GM12864 (cell line): ENCODE results near the gene LIN28A.

Source experiments
- DNase-seq: peaks from one replicate; pipeline ENCODE4 v3.0.0-alpha.2; 2011; ENCODE audit warnings: low read depth
- H3K4me3 ChIP-seq: 2 replicates; pipeline ENCODE4 v1.5.1; 2011; ENCODE audit warnings: mild to moderate bottlenecking, low read depth, low read length, control low read depth
- TF ChIP-seq, protein P1 (sequence below): IDR thresholded peaks from 2 replicates; pipeline ENCODE4 v1.5.1; 2011; ENCODE audit warnings: low read depth, mild to moderate bottlenecking, moderate library complexity, low read length, control low read depth, inconsistent platforms; ENCODE audit errors: missing control alignments

Gene LIN28A

DNA sequence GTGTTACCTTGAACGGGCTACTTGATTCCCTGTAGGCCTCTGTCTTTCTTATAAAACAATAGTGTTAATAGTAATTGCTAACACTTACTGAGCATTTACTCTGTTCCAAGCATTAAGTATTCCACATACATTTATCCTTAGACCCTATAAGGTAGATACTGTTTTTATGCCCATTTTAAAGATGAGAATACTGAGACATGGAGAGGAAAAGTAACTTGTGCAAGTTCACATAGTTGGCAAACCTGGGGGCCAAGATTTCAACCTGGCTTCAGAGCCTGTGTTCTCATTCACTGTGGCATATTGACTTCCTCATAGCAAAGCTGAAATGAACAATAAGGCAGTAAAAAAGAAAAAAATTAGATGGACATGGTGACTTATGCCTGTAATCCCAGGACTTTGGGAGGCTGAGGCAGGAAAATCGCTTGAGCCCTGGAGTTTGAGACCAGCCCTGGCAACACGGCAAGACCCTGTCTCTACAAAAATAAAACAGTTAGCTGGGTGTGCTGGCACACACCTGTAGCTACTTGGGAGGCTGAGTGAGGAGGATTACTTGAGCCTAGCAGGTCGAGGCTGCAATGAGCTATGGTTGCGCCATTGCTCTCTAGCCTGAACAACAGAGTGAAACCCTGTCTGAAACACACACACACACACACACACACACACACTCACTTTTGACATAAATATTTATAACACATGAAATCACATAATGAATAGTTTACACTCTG is 42.0 kb downstream of the LIN28A start:
- DNase-seq, result no peak
- TF ChIP-seq, protein P1, sequence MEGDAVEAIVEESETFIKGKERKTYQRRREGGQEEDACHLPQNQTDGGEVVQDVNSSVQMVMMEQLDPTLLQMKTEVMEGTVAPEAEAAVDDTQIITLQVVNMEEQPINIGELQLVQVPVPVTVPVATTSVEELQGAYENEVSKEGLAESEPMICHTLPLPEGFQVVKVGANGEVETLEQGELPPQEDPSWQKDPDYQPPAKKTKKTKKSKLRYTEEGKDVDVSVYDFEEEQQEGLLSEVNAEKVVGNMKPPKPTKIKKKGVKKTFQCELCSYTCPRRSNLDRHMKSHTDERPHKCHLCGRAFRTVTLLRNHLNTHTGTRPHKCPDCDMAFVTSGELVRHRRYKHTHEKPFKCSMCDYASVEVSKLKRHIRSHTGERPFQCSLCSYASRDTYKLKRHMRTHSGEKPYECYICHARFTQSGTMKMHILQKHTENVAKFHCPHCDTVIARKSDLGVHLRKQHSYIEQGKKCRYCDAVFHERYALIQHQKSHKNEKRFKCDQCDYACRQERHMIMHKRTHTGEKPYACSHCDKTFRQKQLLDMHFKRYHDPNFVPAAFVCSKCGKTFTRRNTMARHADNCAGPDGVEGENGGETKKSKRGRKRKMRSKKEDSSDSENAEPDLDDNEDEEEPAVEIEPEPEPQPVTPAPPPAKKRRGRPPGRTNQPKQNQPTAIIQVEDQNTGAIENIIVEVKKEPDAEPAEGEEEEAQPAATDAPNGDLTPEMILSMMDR, result no peak
- no peak overlapping the region for H3K4me3 ChIP-seq

DNA sequence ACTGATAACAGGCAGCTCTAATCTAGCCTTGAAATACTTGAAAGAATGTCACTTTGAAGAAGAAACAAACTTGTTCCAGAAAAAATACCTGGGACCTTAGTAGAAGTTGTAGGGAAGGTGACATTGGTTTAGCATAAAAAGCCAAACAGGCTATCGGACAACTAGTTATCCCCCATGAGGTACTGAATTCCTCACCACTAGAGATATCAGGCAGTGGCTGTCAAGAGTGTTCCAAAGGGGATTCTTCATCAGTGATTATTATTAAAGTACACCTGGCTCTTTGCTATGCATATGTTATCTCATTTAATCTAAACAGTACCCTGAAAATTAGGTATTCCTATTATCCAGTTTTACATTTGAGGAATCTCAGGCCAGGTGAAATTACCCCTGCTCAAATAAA is 48.5 kb downstream of the LIN28A start:
- DNase-seq, result no peak
- H3K4me3 ChIP-seq, result no peak overlapping the region
- TF ChIP-seq, protein P1, result no peak

DNA sequence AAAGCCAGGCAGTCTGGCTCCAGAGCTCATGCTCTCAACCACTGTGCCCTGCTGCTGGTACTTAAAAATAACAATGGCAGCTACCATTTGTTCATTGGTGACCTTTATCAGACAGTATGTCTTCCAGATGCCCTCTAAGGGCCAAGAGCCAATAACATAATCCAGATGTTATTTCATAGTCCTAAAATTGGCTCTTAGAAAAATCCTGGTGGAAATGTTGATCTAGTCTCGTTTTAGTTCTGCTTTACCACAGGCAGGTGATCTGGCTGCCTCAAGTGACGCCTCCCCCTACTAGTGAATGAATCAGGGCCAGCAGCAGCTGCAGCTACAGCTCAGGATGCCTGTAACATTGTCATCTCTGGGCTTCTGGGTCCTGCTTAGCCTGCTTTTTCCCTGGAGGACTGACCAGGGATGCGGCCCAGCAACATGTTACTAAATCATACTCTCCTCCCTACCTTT is 49.0 kb downstream of the LIN28A start:
- DNase-seq, result no peak
- TF ChIP-seq, protein P1, result no peak
- H3K4me3 ChIP-seq, result no peak overlapping the region

DNA sequence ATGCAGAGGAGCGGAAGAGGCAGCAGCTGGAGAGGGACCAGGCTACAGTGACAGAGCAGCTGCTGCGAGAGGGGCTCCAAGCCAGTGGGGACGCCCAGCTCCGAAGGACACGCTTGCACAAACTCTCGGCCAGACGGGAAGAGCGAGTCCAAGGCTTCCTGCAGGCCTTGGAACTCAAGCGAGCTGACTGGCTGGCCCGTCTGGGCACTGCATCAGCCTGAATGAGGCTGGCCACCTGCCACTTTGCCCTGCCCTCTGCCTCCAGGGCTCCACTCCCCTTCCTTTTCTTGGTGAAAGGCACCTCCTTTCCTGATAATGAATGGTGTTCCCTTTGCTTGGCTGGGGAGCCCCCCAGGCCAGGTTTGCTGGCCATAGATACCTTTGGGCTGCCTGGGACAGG is 58.3 kb downstream of the LIN28A start:
- DNase-seq, result no peak
- H3K4me3 ChIP-seq, result no peak overlapping the region
- TF ChIP-seq, protein P1, result no peak

DNA sequence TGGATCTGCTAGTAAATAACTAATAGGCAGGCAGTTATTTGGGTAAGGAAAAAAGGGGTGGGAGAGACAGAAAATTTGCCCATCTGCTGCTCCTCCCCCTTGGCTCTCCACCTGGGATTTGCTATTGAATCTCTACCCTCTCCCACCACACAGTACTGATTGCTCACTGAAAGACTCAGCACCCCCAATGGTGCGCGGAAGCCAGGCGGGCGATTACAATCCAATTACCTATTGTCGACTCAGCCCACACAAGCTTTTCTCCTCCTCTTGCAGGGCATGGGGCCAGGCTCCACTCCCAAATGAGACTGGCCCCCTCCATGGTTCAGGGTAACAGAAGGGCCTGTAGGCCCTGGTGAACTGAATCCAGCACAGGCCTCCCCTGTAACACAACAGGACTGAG is 58.9 kb downstream of the LIN28A start:
- TF ChIP-seq, protein P1, result no peak
- no peak overlapping the region for H3K4me3 ChIP-seq
- DNase-seq, result no peak

DNA sequence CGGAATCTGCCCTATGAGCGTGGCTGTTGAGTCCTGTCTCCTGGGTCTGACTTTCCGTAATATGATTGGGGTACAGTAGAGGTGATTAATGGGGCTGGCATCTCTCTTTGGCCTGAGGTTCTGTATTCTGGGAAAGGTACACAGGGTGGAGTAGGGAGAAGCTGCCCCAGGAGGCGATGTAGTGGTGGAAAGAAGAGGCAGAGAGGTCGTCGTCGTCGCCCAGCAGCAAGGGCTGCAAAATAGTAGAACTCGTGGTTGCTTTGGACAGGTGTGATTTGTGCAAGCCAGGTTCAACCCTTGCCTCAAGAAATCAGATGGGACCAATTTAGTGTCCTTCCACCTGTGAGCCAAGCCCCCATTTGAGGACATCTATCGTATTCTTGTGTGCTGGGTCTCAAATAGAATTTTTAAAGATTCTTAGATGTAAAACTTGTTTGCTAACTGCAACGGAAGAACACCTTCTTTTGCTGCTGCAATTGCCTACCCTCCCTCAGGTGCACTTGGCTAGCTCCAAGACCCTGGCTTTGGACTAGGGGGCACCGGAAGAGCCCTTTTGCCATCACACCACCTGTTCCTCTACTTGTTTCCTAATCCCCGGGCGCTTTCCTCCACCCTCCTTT is 60.4 kb downstream of the LIN28A start:
- peak overlapping the region; percentile 87 for H3K4me3 ChIP-seq
- no peak for DNase-seq
- TF ChIP-seq, protein P1, result peak; percentile 2
